ENCODE measurements around the gene PLXNB2.
A peak's percentile ranks its signal among the peaks of the same experiment; 100 is the strongest.

Gene PLXNB2

GRCh38 chr22:50318356-50318697 is 10.9 kb upstream of the PLXNB2 start:
- H3K27ac ChIP-seq (ENCODE audit: extremely low read depth, low read depth, low read length): no peak overlapping the region
- POLR2A ChIA-PET: no interaction called here
- CTCF ChIA-PET: interaction anchor here (0.6 to 1.3 kb wide), 3 partner anchors 42 to 137 kb away, joined by 3 to 5 read pairs (median 3); no protein-coding TSS in a partner anchor

GRCh38 chr22:50317674-50318073 is 10.2 kb upstream of the PLXNB2 start:
- no peaks in the 10 kb centered on the region for H3K36me3 ChIP-seq (ENCODE audit: control insufficient read depth in 2 of 2, insufficient read depth in 1 of 2, low read length in 2 of 2)
- POLR2A ChIA-PET: interaction anchor here (2.2 kb wide), 1 partner anchor 11 kb away, joined by 11 read pairs; the partner anchor contains the start of gene PLXNB2
- H3K4me1 ChIP-seq (ENCODE audit: control insufficient read depth, insufficient read depth, low read length): no peaks in the 10 kb centered on the region
- H3K9me3 ChIP-seq (ENCODE audit: control insufficient read depth, insufficient read depth, low read depth, low read length): no peaks in the 10 kb centered on the region
- CTCF ChIA-PET: interaction anchor here (0.6 to 1.3 kb wide), 4 partner anchors 9 to 137 kb away, joined by 3 to 5 read pairs (median 4); partner anchors contain the start of gene DENND6B
- TF ChIP-seq ZFP41 (tag by site-specific recombination; IDR thresholded peaks at IDR 0.05; ENCODE audit: borderline replicate concordance): no peak
- no peak for TF ChIP-seq SP2 (tag by site-specific recombination; IDR thresholded peaks at IDR 0.05)
- no peak for TF ChIP-seq ZNF16 (tag by site-specific recombination; IDR thresholded peaks at IDR 0.05; ENCODE audit: low read depth)
- TF ChIP-seq ZNF248 (tag by site-specific recombination; IDR thresholded peaks at IDR 0.05): no peak
- no peak for TF ChIP-seq SP7 (tag by site-specific recombination; IDR thresholded peaks at IDR 0.05)
- no peak for TF ChIP-seq ZNF140 (tag by site-specific recombination; IDR thresholded peaks at IDR 0.05)
- no peak for TF ChIP-seq ZNF76 (tag by site-specific recombination; IDR thresholded peaks at IDR 0.05; ENCODE audit: borderline replicate concordance, low read depth)
- TF ChIP-seq GFI1B (tag by site-specific recombination; IDR thresholded peaks at IDR 0.05): no peak
- no peak for TF ChIP-seq ZNF621 (tag by site-specific recombination; IDR thresholded peaks at IDR 0.05)
- no peak for TF ChIP-seq ZNF37A (tag by site-specific recombination; IDR thresholded peaks at IDR 0.05)
- no peak for TF ChIP-seq ZNF626 (tag by site-specific recombination; IDR thresholded peaks at IDR 0.05)
- TF ChIP-seq ZNF2 (tag by site-specific recombination; IDR thresholded peaks at IDR 0.05): no peak
- no peak for TF ChIP-seq GLI4 (tag by site-specific recombination; IDR thresholded peaks at IDR 0.05)
- no peak for TF ChIP-seq ZNF501 (tag by site-specific recombination; IDR thresholded peaks at IDR 0.05)
- TF ChIP-seq ZNF157 (tag by site-specific recombination; IDR thresholded peaks at IDR 0.05): no peak
- TF ChIP-seq ZNF701 (tag by site-specific recombination; IDR thresholded peaks at IDR 0.05): no peak
- no peak overlapping the region for H3K27ac ChIP-seq (ENCODE audit: extremely low read depth, low read depth, low read length)
- H3K4me3 ChIP-seq (ENCODE audit: low read depth, low read length): no peak overlapping the region

More at GRCh38 chr22:50318356-50318697, 10.9 kb upstream of the PLXNB2 start:
- TF ChIP-seq ZNF19 (tag by site-specific recombination; IDR thresholded peaks at IDR 0.05; ENCODE audit: low read depth): no peak
- TF ChIP-seq ZNF140 (tag by site-specific recombination; IDR thresholded peaks at IDR 0.05): no peak
- no peak for TF ChIP-seq ZFP3 (tag by site-specific recombination; IDR thresholded peaks at IDR 0.05; ENCODE audit: low read depth)
- TF ChIP-seq ZNF549 (tag by site-specific recombination; IDR thresholded peaks at IDR 0.05): no peak
- TF ChIP-seq ZNF248 (tag by site-specific recombination; IDR thresholded peaks at IDR 0.05): no peak
- TF ChIP-seq ZNF707 (tag by site-specific recombination; IDR thresholded peaks at IDR 0.05): no peak
- TF ChIP-seq ZNF311 (tag by site-specific recombination; IDR thresholded peaks at IDR 0.05; ENCODE audit: borderline replicate concordance): no peak
- TF ChIP-seq ZNF221 (tag by site-specific recombination; IDR thresholded peaks at IDR 0.05; ENCODE audit: borderline replicate concordance): no peak
- TF ChIP-seq HOXD13 (CRISPR knock-in tag; IDR thresholded peaks at IDR 0.05; ENCODE audit: borderline replicate concordance): no peak
- TF ChIP-seq ZNF555 (tag by site-specific recombination; conservative IDR thresholded peaks at IDR 0.05): no peak
- H3K4me3 ChIP-seq (ENCODE audit: low read depth, low read length): no peak overlapping the region
- H3K4me1 ChIP-seq (ENCODE audit: control insufficient read depth, insufficient read depth, low read length): no peaks in the 10 kb centered on the region
- no peaks in the 10 kb centered on the region for H3K36me3 ChIP-seq (ENCODE audit: control insufficient read depth in 2 of 2, insufficient read depth in 1 of 2, low read length in 2 of 2)
- H3K9me3 ChIP-seq (ENCODE audit: control insufficient read depth, insufficient read depth, low read depth, low read length): no peaks in the 10 kb centered on the region

GRCh38 chr22:50317178-50317577 is 9.7 kb upstream of the PLXNB2 start:
- no peak overlapping the region for H3K4me3 ChIP-seq (ENCODE audit: low read depth, low read length)
- no peaks in the 10 kb centered on the region for H3K9me3 ChIP-seq (ENCODE audit: control insufficient read depth, insufficient read depth, low read depth, low read length)
- H3K4me1 ChIP-seq (ENCODE audit: control insufficient read depth, insufficient read depth, low read length): no peaks in the 10 kb centered on the region
- no peaks in the 10 kb centered on the region for H3K36me3 ChIP-seq (ENCODE audit: control insufficient read depth in 2 of 2, insufficient read depth in 1 of 2, low read length in 2 of 2)
- H3K27ac ChIP-seq (ENCODE audit: extremely low read depth, low read depth, low read length): no peak overlapping the region
- peak; percentile 32; the same call in 1 of the 2 replicates for TF ChIP-seq PATZ1 (tag by site-specific recombination; IDR thresholded peaks at IDR 0.05)
- 0 out of 2 replicates have a peak, but pooled peaks have one; percentile 8 for TF ChIP-seq GLIS2 (tag by site-specific recombination; IDR thresholded peaks at IDR 0.05)
- TF ChIP-seq ZNF302 (tag by site-specific recombination; IDR thresholded peaks at IDR 0.05; ENCODE audit: low read depth): no peak
- no peak for TF ChIP-seq ZFP3 (tag by site-specific recombination; IDR thresholded peaks at IDR 0.05; ENCODE audit: low read depth)
- POLR2A ChIA-PET: interaction anchor here (0.5 to 2.2 kb wide), 2 partner anchors 10 to 47 kb away, joined by 3 to 11 read pairs; partner anchors contain the start of genes MAPK11 and PLXNB2
- CTCF ChIA-PET: interaction anchor here (1.2 to 1.5 kb wide), 3 partner anchors 9 to 41 kb away, joined by 3 to 5 read pairs (median 4); partner anchors contain the start of gene DENND6B

Data from HEK293 (cell line).